ENCODE data around the gene WDR64. TPM values are rescaled to one million over a fixed set of nuclear protein-coding genes. Genes with fewer than 3 reads are reported as not detected.

Gene WDR64
- total and polyA plus RNA-seq, 2 of the 4 experiments (the other 2 are of a cell fraction) = not detected

DNA sequence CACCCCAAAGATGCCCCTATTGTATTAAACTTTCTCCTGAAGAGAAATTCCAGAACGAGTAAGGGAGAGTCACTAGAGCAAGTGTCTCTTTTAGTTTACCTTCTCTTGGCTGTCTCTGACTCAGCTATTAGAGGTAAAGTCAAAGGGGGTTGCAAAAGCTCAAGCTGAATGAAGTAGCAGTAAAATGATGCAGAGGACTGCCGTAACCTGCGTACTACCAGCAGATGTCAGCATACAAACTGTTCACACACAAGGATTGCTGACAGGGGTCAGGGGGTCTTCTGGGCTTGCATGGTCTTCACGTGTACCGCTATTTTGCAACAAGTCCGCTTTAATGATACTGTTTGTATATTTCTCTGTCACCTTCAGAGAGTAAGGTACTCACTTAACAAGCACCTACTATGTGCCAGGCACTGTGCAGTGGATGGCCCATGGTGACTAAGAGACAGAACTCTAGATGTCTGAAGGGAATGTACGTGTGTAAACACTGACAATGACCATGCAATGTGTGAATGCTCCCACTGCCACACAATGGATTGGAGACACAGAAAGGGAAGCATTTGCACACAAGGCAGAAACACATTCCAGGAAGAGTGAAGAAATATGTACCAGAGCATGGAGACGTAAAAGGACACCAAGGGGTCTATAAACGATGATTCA is 46.8 kb upstream of the WDR64 start:
- no TSS peak for BruUV-seq (replicated peaks)
- no peak overlapping the region for H3K14ac ChIP-seq (replicated peaks; ENCODE audit: low read depth, low read length)
- H3K9me3 ChIP-seq (ENCODE audit: control insufficient read depth, insufficient read depth, low read length) = no peaks in the 10 kb centered on the region
- no peaks in the 10 kb centered on the region for H4K20me1 ChIP-seq (ENCODE audit: insufficient read depth, low read length)
- H3K9me1 ChIP-seq (ENCODE audit: insufficient read depth, low read length) = peaks cover 4% of the 10 kb centered on the region
- H2AK5ac ChIP-seq (ENCODE audit: low read depth, low read length) = no peak overlapping the region
- no peak overlapping the region for H3K18ac ChIP-seq (ENCODE audit: low read depth, low read length)
- no peak overlapping the region for H2BK20ac ChIP-seq (ENCODE audit: low read depth, low read length)
- ChIA-PET CTCF (interaction anchor here (0.6 to 1.0 kb wide), 2 partner anchors 131 to 912 kb away, joined by 3 to 4 read pairs; no protein-coding TSS in a partner anchor), POLR2A (ENCODE audit: unreplicated experiment) (no interaction called here)
- H2BK120ac ChIP-seq (ENCODE audit: low read depth, low read length) = no peak overlapping the region
- H3K4ac ChIP-seq (ENCODE audit: low read depth, low read length) = no peak overlapping the region
- H3K4me3 ChIP-seq (ENCODE audit: insufficient read depth, low read depth, low read length) = no peak overlapping the region
- H2AK9ac ChIP-seq (replicated peaks; ENCODE audit: low read depth, low read length, poor library complexity) = no peak overlapping the region
- 0 out of 4 replicates have a peak, but pooled peaks cover 3% of the 10 kb centered on the region in 2 experiments for H3K79me1 ChIP-seq (ENCODE audit: low read depth in 1 of 2, low read length in 2 of 2)
- H3K27ac ChIP-seq (ENCODE audit: insufficient read depth, low read length) = no peak overlapping the region
- no peak overlapping the region for H2BK15ac ChIP-seq (ENCODE audit: low read depth, low read length)
- peaks cover 10% of the 10 kb centered on the region for H3K4me1 ChIP-seq (ENCODE audit: control insufficient read depth, insufficient read depth, low read length)
- no peak for TF ChIP-seq CEBPB (IDR thresholded peaks at IDR 0.05; ENCODE audit: low read depth, low read length)
- TF ChIP-seq RCOR1 (IDR thresholded peaks at IDR 0.05; ENCODE audit: insufficient replicate concordance, low read length) = no peak
- no peak for TF ChIP-seq RAD21 (IDR thresholded peaks at IDR 0.05; ENCODE audit: low read length)
- TF ChIP-seq, protein P1, sequence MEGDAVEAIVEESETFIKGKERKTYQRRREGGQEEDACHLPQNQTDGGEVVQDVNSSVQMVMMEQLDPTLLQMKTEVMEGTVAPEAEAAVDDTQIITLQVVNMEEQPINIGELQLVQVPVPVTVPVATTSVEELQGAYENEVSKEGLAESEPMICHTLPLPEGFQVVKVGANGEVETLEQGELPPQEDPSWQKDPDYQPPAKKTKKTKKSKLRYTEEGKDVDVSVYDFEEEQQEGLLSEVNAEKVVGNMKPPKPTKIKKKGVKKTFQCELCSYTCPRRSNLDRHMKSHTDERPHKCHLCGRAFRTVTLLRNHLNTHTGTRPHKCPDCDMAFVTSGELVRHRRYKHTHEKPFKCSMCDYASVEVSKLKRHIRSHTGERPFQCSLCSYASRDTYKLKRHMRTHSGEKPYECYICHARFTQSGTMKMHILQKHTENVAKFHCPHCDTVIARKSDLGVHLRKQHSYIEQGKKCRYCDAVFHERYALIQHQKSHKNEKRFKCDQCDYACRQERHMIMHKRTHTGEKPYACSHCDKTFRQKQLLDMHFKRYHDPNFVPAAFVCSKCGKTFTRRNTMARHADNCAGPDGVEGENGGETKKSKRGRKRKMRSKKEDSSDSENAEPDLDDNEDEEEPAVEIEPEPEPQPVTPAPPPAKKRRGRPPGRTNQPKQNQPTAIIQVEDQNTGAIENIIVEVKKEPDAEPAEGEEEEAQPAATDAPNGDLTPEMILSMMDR (conservative IDR thresholded peaks at IDR 0.05; ENCODE audit: low read depth, low read length) = 0 out of 2 replicates have a peak, but pooled peaks have one; percentile 13
- no peak overlapping the region for H2AFZ ChIP-seq (replicated peaks; ENCODE audit: low read length, poor library complexity)
- H3K4me2 ChIP-seq (ENCODE audit: low read depth, low read length) = no peak overlapping the region
- dilution Hi-C loops (cut with HindIII; ENCODE audit: low sequenced_read_pairs, unreplicated experiment) (no loop called here), in situ Hi-C loops (cut with MboI; ENCODE audit: low sequenced_read_pairs) (loop anchor here (25.0 kb wide), 1 partner anchor 1707 kb away; no protein-coding TSS in a partner anchor), intact Hi-C loops (cut with micrococcal nuclease) (no loop called here)
- no peak overlapping the region for H3K9ac ChIP-seq (ENCODE audit: low read depth, low read length)
- H3K27me3 ChIP-seq (ENCODE audit: control insufficient read depth, insufficient read depth, low read length) = no peaks in the 10 kb centered on the region
- 60% methylated on average over 1 of the region's 9 CpGs; no CpG with 5 or more reads in 1 of the 2 experiments for WGBS, 2 experiments (ENCODE audit: extremely low coverage in 2 of 2, insufficient read length in 1 of 2)
- H2BK5ac ChIP-seq (ENCODE audit: low read depth, low read length, poor library complexity, severe bottlenecking) = no peak overlapping the region
- H3K56ac ChIP-seq (ENCODE audit: extremely low read depth, insufficient read depth, low read length) = no peak overlapping the region
- H4K5ac ChIP-seq (ENCODE audit: low read depth, low read length) = no peak overlapping the region
- ATAC-seq (ENCODE audit: low read depth) = no peak
- DNase-seq = no peak
- no peak overlapping the region for H4K91ac ChIP-seq (ENCODE audit: insufficient read depth, low read depth, low read length)
- no peak overlapping the region for H3K23ac ChIP-seq (ENCODE audit: low read depth, low read length)
- H3K36me3 ChIP-seq (ENCODE audit: control insufficient read depth, insufficient read depth, low read length) = peaks cover 3% of the 10 kb centered on the region; the same call in 1 of the 2 replicates
- no peak overlapping the region for H4K8ac ChIP-seq (ENCODE audit: low read depth in 2 of 2, low read length in 2 of 2)
